ENCODE data around the gene TMUB1.
A peak's percentile ranks its signal among the peaks of the same experiment; 100 is the strongest.

The TMUB1 gene, protein sequence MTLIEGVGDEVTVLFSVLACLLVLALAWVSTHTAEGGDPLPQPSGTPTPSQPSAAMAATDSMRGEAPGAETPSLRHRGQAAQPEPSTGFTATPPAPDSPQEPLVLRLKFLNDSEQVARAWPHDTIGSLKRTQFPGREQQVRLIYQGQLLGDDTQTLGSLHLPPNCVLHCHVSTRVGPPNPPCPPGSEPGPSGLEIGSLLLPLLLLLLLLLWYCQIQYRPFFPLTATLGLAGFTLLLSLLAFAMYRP

GRCh38 chr7:151083071-151083823 is at the start of gene TMUB1:
TSS of gene TMUB1 (minus strand) at chr7:151083493. CDS start at chr7:151082563, 930 bp downstream.
- no peak for DNase-seq (ENCODE audit: low read depth)
- peak within 1 kb of the TSS; percentile 87 for H3K4me3 ChIP-seq (ENCODE audit: low read depth, low read length)

DNA sequence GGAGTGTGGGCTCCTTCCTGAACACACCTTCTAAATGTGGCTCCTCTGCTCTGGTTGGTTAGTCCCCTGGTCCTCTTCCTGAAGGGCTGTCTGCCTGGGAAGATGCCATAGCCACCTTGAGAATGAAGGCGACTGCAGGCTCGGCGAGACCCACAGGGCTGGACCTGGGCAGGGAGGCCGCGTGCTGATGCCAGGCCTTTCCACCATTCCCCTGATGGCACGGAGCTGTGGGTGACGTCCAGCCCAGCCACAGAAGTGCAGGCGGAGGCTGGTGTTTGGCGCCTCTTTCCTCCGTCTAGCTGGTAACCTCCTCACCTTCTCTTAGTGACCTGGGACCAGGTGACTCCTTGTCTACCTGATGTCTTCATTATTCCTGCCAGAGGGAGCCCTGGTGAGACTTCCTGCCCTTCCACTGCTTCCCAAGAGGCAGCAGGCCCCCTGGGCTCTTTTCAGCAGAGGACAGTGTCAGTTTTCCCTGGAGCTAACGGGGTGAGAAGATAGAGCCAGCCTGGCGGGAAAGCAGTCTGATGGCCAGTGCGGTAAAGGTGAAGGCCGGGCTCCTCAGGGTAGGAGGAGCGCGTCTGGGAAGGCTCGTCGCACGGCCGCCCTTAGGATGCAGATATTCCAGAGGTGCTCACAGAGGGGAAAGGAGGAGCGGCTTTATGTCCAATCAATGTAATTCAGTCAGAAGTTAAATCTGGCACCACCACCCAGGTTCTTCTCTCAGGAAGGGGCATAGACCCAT is 49.3 kb upstream of the TMUB1 start:
- DNase-seq (ENCODE audit: low read depth): no peak
- no peak overlapping the region for H3K4me3 ChIP-seq (ENCODE audit: low read depth, low read length)

GRCh38 chr7:151131592-151132293 is 48.5 kb upstream of the TMUB1 start:
- peak; percentile 31 for DNase-seq (ENCODE audit: low read depth)
- H3K4me3 ChIP-seq (ENCODE audit: low read depth, low read length): no peak overlapping the region

GRCh38 chr7:151131224-151131591 is 47.9 kb upstream of the TMUB1 start:
- no peak for DNase-seq (ENCODE audit: low read depth)
- no peak overlapping the region for H3K4me3 ChIP-seq (ENCODE audit: low read depth, low read length)

DNA sequence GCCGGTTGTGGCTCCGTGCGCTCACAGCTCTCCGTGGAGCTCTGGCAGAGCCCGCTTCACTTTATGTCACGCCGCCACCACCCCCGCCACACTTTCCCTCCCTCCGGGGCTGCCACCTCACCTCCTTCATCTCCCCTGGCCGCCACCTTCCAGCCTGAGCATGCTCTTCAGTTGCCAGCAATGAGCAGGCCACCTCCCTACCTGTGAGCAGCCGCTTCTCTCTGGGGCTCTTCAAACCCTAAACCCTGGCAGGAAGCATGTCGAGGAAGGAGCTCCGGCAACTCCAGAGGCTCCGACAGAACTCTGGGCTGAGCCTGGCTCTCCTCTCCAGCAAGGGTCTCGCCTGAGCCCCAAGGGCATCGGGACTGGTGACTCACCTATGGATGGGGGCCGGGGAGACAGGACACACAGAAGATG is 47.5 kb upstream of the TMUB1 start:
- H3K4me3 ChIP-seq (ENCODE audit: low read depth, low read length): no peak overlapping the region
- no peak for DNase-seq (ENCODE audit: low read depth)

DNA sequence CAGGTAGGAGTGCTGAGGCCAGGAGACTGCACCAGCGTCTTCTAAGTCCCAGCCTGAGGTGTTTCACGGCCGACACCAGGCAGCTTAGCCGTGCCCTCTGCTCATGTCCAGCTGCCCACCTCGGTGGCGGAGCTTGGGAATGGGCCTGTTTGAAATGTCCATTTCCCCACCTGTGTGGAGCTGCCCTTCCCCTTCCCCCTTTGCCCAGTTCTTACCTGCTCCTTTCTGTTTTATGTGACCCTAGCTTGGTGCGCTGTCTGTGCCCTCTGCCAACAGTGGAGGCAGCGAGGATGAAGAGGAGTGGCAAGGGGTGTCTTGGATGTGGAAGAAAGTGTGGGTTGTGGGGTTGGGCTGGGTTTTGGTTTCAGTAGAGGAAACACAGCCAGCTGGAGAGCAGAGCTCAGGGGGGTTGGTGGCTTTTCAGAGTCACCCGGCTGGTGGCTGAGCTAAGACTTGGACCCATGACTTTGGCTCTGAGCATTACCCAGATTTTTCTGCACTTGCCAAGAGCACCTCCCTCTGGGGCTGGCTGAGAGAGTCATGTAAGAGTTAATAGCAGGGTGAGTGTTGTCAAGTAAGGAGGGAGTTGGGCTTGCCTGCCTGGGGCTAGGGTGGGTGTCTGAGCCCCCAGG is 46.8 kb upstream of the TMUB1 start:
- no peak overlapping the region for H3K4me3 ChIP-seq (ENCODE audit: low read depth, low read length)
- no peak for DNase-seq (ENCODE audit: low read depth)

- no peak for DNase-seq (ENCODE audit: low read depth)
- H3K4me3 ChIP-seq (ENCODE audit: low read depth, low read length): no peak overlapping the region
Observed at GRCh38 chr7:151129117-151129959, 46.0 kb upstream of the TMUB1 start.

- no peak for DNase-seq (ENCODE audit: low read depth)
- no peak overlapping the region for H3K4me3 ChIP-seq (ENCODE audit: low read depth, low read length)
Observed at GRCh38 chr7:151128716-151129115, 45.4 kb upstream of the TMUB1 start.

- no peak overlapping the region for H3K4me3 ChIP-seq (ENCODE audit: low read depth, low read length)
- DNase-seq (ENCODE audit: low read depth): no peak
Observed at GRCh38 chr7:151128144-151128543, 44.9 kb upstream of the TMUB1 start.

GRCh38 chr7:151126491-151127137 is 43.3 kb upstream of the TMUB1 start:
- DNase-seq (ENCODE audit: low read depth): no peak
- H3K4me3 ChIP-seq (ENCODE audit: low read depth, low read length): no peak overlapping the region

GRCh38 chr7:151125846-151126481 is 42.7 kb upstream of the TMUB1 start:
- no peak for DNase-seq (ENCODE audit: low read depth)

GRCh38 chr7:151125470-151125845 is 42.2 kb upstream of the TMUB1 start:
- H3K4me3 ChIP-seq (ENCODE audit: low read depth, low read length): peak overlapping the region; percentile 22

More at GRCh38 chr7:151125846-151126481, 42.7 kb upstream of the TMUB1 start:
- peak overlapping the region; percentile 22 for H3K4me3 ChIP-seq (ENCODE audit: low read depth, low read length)

DNA sequence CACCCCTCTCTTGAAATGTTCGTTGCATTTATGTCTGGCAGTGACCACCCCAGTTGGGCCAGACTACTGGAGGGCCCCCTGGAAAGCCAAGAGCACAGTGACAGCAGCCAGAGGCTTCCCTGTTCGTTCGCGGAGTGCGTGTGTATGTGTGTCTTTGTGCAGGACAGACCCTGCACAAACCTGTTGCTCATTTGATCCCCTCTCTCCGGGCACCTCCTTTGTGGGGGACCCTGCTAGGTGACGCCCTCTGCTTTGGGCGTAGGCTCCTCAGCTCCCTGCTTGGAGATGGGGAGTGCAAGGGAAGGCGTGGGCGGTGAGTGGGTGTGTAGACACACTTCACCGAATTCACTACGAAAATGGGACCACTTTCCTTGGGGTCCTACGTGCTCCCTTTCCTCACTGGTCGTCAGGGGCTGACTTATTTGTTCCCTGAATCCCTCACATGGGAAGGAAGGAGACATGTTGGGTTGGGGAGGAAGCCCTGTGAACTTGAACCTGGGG is 41.7 kb upstream of the TMUB1 start:
- DNase-seq (ENCODE audit: low read depth): no peak
- H3K4me3 ChIP-seq (ENCODE audit: low read depth, low read length): no peak overlapping the region

More at GRCh38 chr7:151125470-151125845, 42.2 kb upstream of the TMUB1 start:
- no peak for DNase-seq (ENCODE audit: low read depth)

- no peak overlapping the region for H3K4me3 ChIP-seq (ENCODE audit: low read depth, low read length)
- no peak for DNase-seq (ENCODE audit: low read depth)
Observed at GRCh38 chr7:151124481-151124880, 41.2 kb upstream of the TMUB1 start.

DNA sequence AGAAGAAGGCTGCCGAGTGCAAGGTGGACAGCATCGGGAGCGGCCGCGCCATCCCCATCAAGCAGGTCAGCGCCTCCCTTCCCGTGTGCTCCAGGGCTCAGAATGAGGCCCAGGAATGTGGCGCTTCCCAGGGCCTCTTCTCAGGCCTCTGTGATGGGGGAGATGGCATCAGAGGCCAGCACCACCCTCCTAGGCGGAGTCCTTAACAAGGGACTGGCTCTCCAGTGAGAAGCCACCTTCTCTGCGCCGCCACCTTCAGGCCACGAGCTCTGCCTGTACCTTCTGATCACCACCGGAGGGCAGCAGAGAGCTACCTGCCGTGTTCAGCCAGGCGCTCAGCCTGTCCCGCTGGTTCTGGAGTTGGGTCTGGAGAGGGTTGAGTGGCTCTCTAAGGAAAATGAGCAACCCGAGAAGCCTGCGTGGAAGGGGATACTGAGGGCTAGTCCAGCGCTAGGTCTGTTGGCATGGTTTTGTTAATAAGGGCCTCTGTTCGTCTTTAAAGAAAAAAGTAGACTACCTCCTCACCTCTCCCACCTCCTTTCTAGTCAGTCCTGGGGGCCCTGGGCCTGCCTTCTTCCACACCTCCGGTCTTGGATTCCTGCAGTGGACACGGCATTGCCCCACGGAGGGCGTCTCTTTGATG is 40.6 kb upstream of the TMUB1 start:
- no peak overlapping the region for H3K4me3 ChIP-seq (ENCODE audit: low read depth, low read length)
- DNase-seq (ENCODE audit: low read depth): peak; percentile 27

DNA sequence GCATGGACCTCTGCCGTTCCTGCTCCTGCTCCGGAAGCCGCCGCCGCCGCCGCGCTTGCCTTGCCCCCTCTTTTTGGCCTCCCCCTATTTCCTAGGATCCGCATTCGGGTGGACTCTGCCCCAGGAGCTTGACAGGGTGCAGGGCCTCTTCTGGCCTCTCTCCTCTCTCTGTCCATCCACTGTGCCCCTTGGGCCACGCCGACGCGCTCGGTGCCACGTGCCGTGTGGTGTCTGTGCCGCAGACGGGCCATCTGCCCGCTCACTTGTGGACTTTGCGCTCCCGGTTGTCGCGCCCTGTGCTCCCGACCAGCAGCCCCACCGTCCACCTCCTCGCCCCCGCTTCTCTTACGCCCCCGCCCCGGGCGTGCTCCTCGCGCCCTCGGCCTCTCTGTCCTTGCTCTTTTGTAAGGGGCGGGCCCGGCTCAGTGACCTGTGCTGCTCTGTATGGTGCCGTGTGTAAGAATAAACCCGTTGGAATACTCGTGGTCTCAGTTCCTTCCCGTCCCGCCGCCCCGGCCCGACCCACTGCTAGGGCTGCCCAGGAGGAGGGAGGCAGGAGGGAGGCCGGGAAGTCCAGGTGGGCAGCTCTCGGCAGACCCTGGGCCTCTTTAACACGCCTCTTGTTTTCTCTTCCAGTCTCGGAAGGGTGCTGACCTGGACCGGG is 40.0 kb upstream of the TMUB1 start:
- DNase-seq (ENCODE audit: low read depth): no peak
- H3K4me3 ChIP-seq (ENCODE audit: low read depth, low read length): no peak overlapping the region

DNA sequence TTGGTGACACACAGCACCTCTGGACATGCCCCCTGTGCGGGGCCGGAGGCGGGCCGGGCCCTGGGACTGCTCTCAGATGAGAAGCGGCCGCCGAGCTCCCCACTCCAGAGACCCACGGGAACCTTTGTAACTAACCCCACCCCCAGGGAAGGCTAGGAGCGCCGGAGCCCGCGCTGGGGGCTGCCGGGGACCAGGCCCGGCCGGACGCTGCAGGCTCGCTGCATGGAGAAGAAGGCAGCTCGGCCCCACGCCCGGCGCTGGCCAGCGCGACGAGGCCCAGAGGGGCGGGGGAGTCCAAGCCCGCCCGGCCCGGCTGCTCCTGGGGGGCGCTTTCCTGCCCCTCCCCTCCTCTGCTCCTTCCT is 39.5 kb upstream of the TMUB1 start:
- H3K4me3 ChIP-seq (ENCODE audit: low read depth, low read length): no peak overlapping the region
- no peak for DNase-seq (ENCODE audit: low read depth)
